Endothelial cell of umbilical vein (primary cell): ENCODE data around the gene LITAF.

Experiments
- CTCF ChIP-seq, 2 donors: IDR thresholded peaks; 1 replicate in 1 of 2; 2 replicates in 1 of 2; pipeline ENCODE4 v1.5.1; 2011; ENCODE audit warnings: low read length in 2 of 2, mild to moderate bottlenecking in 2 of 2, moderate library complexity in 2 of 2, control low read depth in 1 of 2, inconsistent platforms in 1 of 2, low read depth in 1 of 2; ENCODE audit not compliant: insufficient read depth in 1 of 2; ENCODE audit errors: extremely low read depth in 1 of 2
- EZH2 ChIP-seq: IDR thresholded peaks from 2 replicates; pipeline ENCODE4 v1.6.1; 2012; ENCODE audit warnings: borderline replicate concordance, low read depth, mild to moderate bottlenecking, moderate library complexity, low read length, inconsistent platforms; ENCODE audit not compliant: severe bottlenecking
- FOS ChIP-seq: IDR thresholded peaks from 2 replicates; pipeline ENCODE4 v1.6.1; 2011; ENCODE audit warnings: mild to moderate bottlenecking, low read length, moderate library complexity, borderline replicate concordance; ENCODE audit not compliant: insufficient read depth
- MAX ChIP-seq: IDR thresholded peaks from 2 replicates; pipeline ENCODE4 v1.6.1; 2011; ENCODE audit not compliant: insufficient read depth, insufficient read length
- MYC ChIP-seq: IDR thresholded peaks from one replicate; pipeline ENCODE4 v1.6.1; 2011; ENCODE audit warnings: mild to moderate bottlenecking, low read depth, low read length
- POLR2A ChIP-seq: IDR thresholded peaks from 2 replicates; pipeline ENCODE4 v1.6.1; 2012; ENCODE audit warnings: low read depth, mild to moderate bottlenecking, control low read depth, low read length
- POLR2AphosphoS5 ChIP-seq: IDR thresholded peaks from 2 replicates; pipeline ENCODE4 v1.6.1; 2012; ENCODE audit warnings: low read depth, mild to moderate bottlenecking, control low read depth, low read length, moderate library complexity; ENCODE audit not compliant: insufficient read depth

- TF ChIP-seq CTCF (IDR thresholded peaks at IDR 0.05; ENCODE audit: extremely low read depth in 1 of 2, insufficient read depth in 1 of 2, low read depth in 1 of 2, low read length in 2 of 2), result no peak
- no peak for TF ChIP-seq POLR2A
- no peak for TF ChIP-seq MYC
- no peak for TF ChIP-seq POLR2AphosphoS5
- TF ChIP-seq EZH2, result no peak
- no peak for TF ChIP-seq FOS
- TF ChIP-seq MAX, result no peak
Measured at GRCh38 chr16:11514283-11514682, 72.4 kb downstream of the LITAF start.
